Stomach (tissue), 9 donors: ENCODE data around the gene PLXND1. TPM values are rescaled to one million over a fixed set of nuclear protein-coding genes. Genes with fewer than 3 reads are reported as not detected.

ENCODE experiments used
- DNase-seq, 2 donors: peaks; one replicate each; pipeline versions ENCODE4 v3.0.0 to v3.0.0-alpha.2; 2013 to 2019
- H3K27ac ChIP-seq, 5 donors: fragments of 200-600 bp in 4 of 5; sonication (generic) in 4 of 5; one replicate each; pipeline ENCODE4 v1.5.1; 2013 to 2019; ENCODE audit warnings: mild to moderate bottlenecking in 1 of 5, moderate library complexity in 1 of 5
- H3K27me3 ChIP-seq, 3 donors: fragments of 200-600 bp; sonication (generic); one replicate each; pipeline ENCODE4 v1.5.1; 2017 to 2019; ENCODE audit warnings: mixed run types in 1 of 3
- H3K36me3 ChIP-seq, 4 donors: fragments of 200-600 bp; sonication (generic); 1 replicate in 3 of 4; 2 replicates in 1 of 4; pipeline ENCODE4 v1.5.1; 2016 to 2019
- H3K4me1 ChIP-seq, 4 donors: fragments of 200-600 bp; sonication (generic); one replicate each; pipeline ENCODE4 v1.5.1; 2016 to 2019
- H3K4me3 ChIP-seq, 4 donors: fragments of 200-600 bp; sonication (generic) in 3 of 4; one replicate each; pipeline ENCODE4 v1.5.1; 2016 to 2019; ENCODE audit warnings: mild to moderate bottlenecking in 1 of 4
- H3K9me3 ChIP-seq, 4 donors: fragments of 200-600 bp; sonication (generic); one replicate each; pipeline ENCODE4 v1.5.1; 2016 to 2019
- CTCF ChIP-seq, 7 experiments: fragments of 450-650 bp in 4 of 7; fragments of 200-600 bp in 3 of 7; sonication (generic) in 3 of 7; IDR thresholded peaks; one replicate each; pipeline ENCODE4 v1.5.1; 2016 to 2019; ENCODE audit warnings: antibody characterized with exemption in 7 of 7, control low read depth in 2 of 7, mild to moderate bottlenecking in 1 of 7
- EP300 ChIP-seq: sonication (generic); formaldehyde crosslinking; IDR thresholded peaks from one replicate; pipeline ENCODE4 v1.6.1; 2017; ENCODE audit warnings: antibody characterized with exemption
- POLR2A ChIP-seq, 4 donors: fragments of 450-650 bp; IDR thresholded peaks; one replicate each; pipeline ENCODE4 v1.6.1; 2016; ENCODE audit warnings: antibody characterized with exemption in 4 of 4, control low read depth in 2 of 4, mild to moderate bottlenecking in 1 of 4, moderate library complexity in 1 of 4
- POLR2AphosphoS5 ChIP-seq, 3 donors: sonication (generic); formaldehyde crosslinking; IDR thresholded peaks; one replicate each; pipeline ENCODE4 v1.6.1; 2016; ENCODE audit warnings: antibody characterized with exemption in 3 of 3
- WGBS, 5 donors: extraction: QIAGEN DNeasy Blood & Tissue Kit in 3 of 5; methylation state at CpG; one replicate each; pipeline versions ENCODE4 v1.1.5 to v1.1.7; 2013 to 2018; 5-methylcytosine and 5-hydroxymethylcytosine counted together
- intact Hi-C: fragments of 100-400 bp; cut with DNase I; formaldehyde crosslinking; loops from one replicate; pipeline ENCODE4 v1.15.1; 2023; ENCODE audit warnings: low total_unique reads
- polyA plus RNA-seq, 3 donors: library from polyadenylated mRNA; stranded (reverse); fragments of 200-250 nt; gene quantifications; one replicate each; pipeline ENCODE4 v1.2.3, GENCODE V29; 2013
- total RNA-seq, 5 donors: library from RNA; depleted of rRNA; stranded (reverse); fragments of >200 nt; gene quantifications; one replicate each; pipeline versions ENCODE4 v1.1.0 to v1.2.3, GENCODE V29; 2014 to 2016
- donor health status: healthy with polysubstance abuse.
- donor health status: Bipolar disorder and iron deficiency.
- donor health status: healthy.

PLXND1 gene
- total and polyA plus RNA-seq, 8 donors, result 22.6 to 251 (median 58.6) TPM

- H3K27me3 ChIP-seq, result no peaks in the 10 kb centered on the region
- TF ChIP-seq CTCF (IDR thresholded peaks at IDR 0.05) (no peak), POLR2A (IDR thresholded peaks at IDR 0.05) (no peak), EP300 (no peak), POLR2AphosphoS5 (IDR thresholded peaks at IDR 0.05) (no peak)
- intact Hi-C loops, result no loop called here
- no peak for DNase-seq
- H3K27ac ChIP-seq, result no peak overlapping the region
- WGBS, 5 donors, result 66 to 77% (median 76%) methylated on average over 10 of the region's 10 CpGs
- no peaks in the 10 kb centered on the region for H3K9me3 ChIP-seq
- no peak overlapping the region for H3K4me3 ChIP-seq
- peaks cover 14 to 21% (median 20%) of the 10 kb centered on the region in 4 donors for H3K36me3 ChIP-seq
- H3K4me1 ChIP-seq, result peaks cover 18 to 45% (median 23%) of the 10 kb centered on the region in 4 donors
Measured at GRCh38 chr3:129552287-129553050, 54.0 kb downstream of the PLXND1 start.

DNA sequence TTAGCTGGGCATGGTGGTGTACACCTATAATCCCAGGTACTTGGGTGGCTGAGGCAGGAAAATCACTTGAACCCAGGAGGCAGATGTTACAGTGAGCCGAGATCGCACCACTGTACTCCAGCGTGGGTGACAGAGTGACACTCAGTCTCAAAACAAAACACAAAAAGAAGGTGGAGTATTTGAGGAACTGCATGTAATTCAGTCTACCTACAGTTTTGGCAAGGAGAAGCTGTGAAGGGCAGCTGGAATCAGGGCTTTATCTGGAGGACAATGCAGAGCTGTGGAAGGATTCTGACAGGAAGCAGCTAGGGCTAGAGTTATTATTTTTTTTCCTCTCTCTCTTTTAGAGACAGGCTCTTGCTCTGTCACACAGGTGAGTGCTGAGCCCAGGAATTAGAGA is 56.7 kb downstream of the PLXND1 start:
- Histone ChIP-seq H3K4me3 (no peak overlapping the region), H3K4me1 (peaks cover 11 to 21% (median 13%) of the 10 kb centered on the region in 4 donors), H3K36me3 (no peaks in the 10 kb centered on the region), H3K27me3 (no peaks in the 10 kb centered on the region), H3K27ac (no peak overlapping the region), H3K9me3 (no peaks in the 10 kb centered on the region)
- WGBS, 5 donors, result 74 to 95% (median 88%) methylated on average over 3 of the region's 3 CpGs
- no peak for DNase-seq
- intact Hi-C loops, result no loop called here
- no peak for TF ChIP-seq CTCF (IDR thresholded peaks at IDR 0.05)
- TF ChIP-seq POLR2AphosphoS5 (IDR thresholded peaks at IDR 0.05), result no peak
- no peak for TF ChIP-seq EP300
- no peak for TF ChIP-seq POLR2A (IDR thresholded peaks at IDR 0.05)

GRCh38 chr3:129549006-129549800 is 57.3 kb downstream of the PLXND1 start:
- WGBS, 5 donors, result 89 to 92% (median 91%) methylated on average over 18 of the region's 18 CpGs
- no peak for TF ChIP-seq POLR2A (IDR thresholded peaks at IDR 0.05)
- no peak for TF ChIP-seq POLR2AphosphoS5 (IDR thresholded peaks at IDR 0.05)
- TF ChIP-seq EP300, result no peak
- no peak for TF ChIP-seq CTCF (IDR thresholded peaks at IDR 0.05)
- H3K4me3 ChIP-seq, result no peak overlapping the region
- no peak overlapping the region for H3K27ac ChIP-seq
- no peaks in the 10 kb centered on the region for H3K9me3 ChIP-seq
- no peaks in the 10 kb centered on the region for H3K36me3 ChIP-seq
- no peaks in the 10 kb centered on the region for H3K27me3 ChIP-seq
- DNase-seq, result no peak
- intact Hi-C loops, result no loop called here
- peaks cover 5 to 15% (median 8%) of the 10 kb centered on the region in 4 donors for H3K4me1 ChIP-seq

DNA sequence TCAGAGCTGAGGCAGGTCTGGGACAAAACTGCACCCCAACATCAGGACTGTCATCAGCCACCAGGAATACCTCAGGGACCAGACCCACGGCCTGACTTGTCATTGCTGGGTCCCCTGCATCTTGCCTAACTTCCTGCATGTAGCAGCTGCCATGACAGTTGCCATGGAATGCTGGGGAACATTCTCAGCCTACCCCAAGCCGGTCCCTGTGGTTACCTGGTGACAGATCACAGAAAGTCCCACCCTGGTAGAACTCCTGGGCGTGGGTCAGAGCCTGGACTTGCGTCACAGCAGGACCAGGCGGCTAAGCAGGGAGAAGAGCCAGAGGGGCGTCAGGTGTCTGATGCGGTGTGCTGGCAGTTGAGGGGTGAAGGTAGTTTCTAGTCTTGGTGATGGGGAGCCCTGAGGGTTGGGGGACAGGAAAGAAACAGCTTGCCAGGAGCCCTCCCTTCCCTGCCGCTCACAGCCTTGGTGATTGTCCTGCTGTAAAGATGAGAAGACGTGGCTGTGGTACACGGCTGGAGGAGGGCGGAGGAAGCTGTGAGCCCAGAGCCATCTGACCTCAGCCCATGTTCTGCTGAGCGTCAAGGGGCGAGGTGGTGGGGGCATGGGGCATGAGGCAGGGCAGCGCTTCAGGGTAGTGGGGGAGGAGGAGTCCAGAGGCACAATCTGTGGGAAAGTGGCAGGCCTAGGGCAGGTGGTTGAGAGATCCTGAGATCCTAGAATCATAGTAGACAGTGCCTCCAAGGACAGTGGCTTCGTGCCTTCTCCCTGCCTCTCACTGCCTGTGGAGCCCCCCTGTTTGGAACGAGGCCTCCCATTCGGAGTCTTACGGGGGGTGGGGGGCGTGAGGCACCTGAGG is 58.1 kb downstream of the PLXND1 start:
- Histone ChIP-seq H3K36me3 (no peaks in the 10 kb centered on the region), H3K4me3 (no peak overlapping the region), H3K4me1 (peaks cover 0 to 6% (median 2%) of the 10 kb centered on the region in 4 donors), H3K27ac (no peak overlapping the region), H3K27me3 (no peaks in the 10 kb centered on the region), H3K9me3 (no peaks in the 10 kb centered on the region)
- WGBS, 5 donors, result 81 to 92% (median 88%) methylated on average over 15 to 19 of the region's 19 CpGs
- TF ChIP-seq CTCF (IDR thresholded peaks at IDR 0.05) (no peak), POLR2A (IDR thresholded peaks at IDR 0.05) (no peak)
- intact Hi-C loops, result no loop called here
- no peak for DNase-seq
